Measurements from ENCODE around the gene CCDC15.
"Not testable (repeated sequence)": the region's sequence is repeated elsewhere in the genome, so short reads cannot be mapped to it uniquely, and the experiment has no call there.

Gene CCDC15

GRCh38 chr11:124942466-124943253 is 11.3 kb upstream of the CCDC15 start:
- no peak for DNase-seq (ENCODE audit: low spot score)

DNA sequence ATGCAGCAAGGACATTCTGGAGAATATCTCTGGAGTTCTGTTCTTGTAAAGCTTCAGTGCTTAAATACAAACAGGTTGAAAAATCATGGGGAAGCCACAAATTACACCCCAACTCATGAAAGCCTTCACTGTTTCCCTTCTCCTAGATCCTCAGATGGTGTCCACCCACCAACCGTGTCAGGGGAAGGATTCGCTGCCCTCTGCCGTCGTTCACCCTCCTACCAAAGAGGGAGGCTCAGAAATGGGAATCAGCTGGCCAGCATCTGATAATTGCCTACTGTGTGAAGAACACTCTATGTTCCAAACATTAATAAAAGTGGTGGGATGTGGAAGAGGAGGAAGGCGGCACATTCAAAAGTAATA is 10.8 kb upstream of the CCDC15 start:
- DNase-seq (ENCODE audit: low spot score): no peak

GRCh38 chr11:124943741-124944140 is 10.3 kb upstream of the CCDC15 start:
- no peak for DNase-seq (ENCODE audit: low spot score)

- DNase-seq (ENCODE audit: low spot score): no peak
Measured at GRCh38 chr11:124944565-124944964, 9.4 kb upstream of the CCDC15 start.

- no peak for DNase-seq (ENCODE audit: low spot score)
Measured at GRCh38 chr11:124945826-124946225, 8.2 kb upstream of the CCDC15 start.

- DNase-seq (ENCODE audit: low spot score): no peak
Measured at GRCh38 chr11:124946735-124947141, 7.3 kb upstream of the CCDC15 start.

DNA sequence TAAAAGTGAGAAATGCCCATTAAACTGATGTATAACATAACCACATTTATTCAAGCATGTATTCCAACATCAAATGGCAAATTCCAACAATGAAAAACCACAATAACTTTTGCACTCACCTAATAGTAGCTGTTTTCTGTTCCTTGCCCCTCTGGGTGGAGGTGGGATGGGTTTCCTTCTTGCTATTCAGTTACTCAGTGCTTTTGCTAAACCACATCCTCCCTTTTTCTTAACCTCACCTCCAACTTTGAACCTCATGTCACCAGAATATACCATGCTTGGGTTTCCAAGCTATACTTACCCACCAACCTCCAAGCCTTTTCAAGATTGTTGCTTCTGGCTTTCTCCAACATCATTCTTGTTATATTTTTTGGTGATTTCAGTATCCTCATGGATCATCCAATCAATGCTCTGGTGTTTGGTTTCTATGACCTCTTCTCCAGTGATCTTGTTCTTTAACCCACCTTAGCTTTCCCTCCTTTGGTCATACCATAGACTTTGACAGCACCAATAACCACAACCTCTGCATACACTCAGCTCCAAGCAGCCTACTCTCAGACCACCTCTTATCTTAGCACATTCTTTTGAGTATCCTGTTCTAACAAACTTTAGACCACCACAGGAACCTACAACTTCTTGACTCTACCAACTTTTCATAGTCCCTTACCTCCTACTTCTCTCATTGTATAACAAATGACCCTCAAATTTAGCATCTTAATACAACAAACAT is 3.2 kb upstream of the CCDC15 start:
- DNase-seq (ENCODE audit: low spot score): no peak

DNA sequence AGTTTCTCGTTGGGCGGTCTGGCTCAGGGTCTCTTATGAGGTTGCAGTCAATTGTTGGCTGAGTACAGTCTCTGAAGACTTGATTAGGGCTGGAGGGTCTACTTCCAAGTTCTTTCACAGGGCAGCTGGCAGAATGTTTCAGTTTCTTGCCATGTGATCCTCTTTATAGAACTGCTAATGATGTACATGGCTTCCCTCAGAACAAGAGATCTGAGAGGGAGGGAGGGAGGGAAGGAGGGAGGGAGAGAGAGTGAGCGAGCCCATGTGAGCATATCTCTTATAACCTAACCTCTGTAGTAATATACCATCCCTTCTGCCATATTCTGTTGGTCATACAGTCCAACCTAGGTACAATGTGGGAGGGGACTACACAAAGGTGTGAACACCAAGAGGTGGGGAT is 2.7 kb upstream of the CCDC15 start:
- DNase-seq (ENCODE audit: low spot score): no peak

DNA sequence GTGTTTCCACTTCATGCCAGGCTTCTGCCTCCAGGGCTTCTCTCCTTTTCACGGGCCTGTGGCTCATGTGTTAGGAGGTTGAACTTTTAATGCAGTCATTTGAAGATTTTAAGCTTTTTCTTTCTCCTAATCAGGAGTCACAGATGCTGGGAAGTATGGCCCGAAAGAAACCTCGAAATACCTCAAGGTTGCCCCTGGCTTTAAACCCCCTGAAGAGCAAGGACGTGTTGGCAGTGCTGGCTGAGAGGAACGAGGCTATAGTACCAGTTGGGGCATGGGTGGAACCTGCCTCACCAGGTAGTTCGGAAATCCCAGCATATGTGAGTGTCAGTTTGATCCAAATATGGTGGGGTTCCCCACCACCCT is 571 bp downstream of the CCDC15 start:
- no peak for DNase-seq (ENCODE audit: low spot score)

DNA sequence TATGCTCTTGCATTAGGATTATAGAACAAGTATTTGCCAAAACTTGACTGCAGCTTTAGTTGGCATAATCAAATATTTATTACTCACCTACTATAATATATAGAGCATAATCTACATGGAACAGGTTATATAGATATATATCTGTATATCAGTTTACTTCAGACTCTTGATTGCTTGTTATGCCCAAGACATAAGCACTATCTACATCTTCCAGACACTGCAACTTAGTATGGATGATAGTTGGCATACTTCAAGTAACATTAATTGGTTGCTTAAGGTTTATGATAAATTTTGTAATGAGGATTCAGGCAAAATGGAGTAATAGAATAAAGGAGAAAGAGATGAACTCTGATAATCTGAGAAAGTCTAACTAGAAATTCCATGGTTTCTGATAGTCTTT is 1.0 kb downstream of the CCDC15 start:
- peak; percentile 27 for DNase-seq (ENCODE audit: low spot score)

GRCh38 chr11:124961972-124962609 is 8.1 kb downstream of the CCDC15 start:
- peak; percentile 54 for DNase-seq (ENCODE audit: low spot score)

- not testable (repeated sequence) for DNase-seq (ENCODE audit: low spot score)
Measured at GRCh38 chr11:124968197-124968596, 14.2 kb downstream of the CCDC15 start.

- no peak for DNase-seq (ENCODE audit: low spot score)
Measured at GRCh38 chr11:124970925-124971324, 16.9 kb downstream of the CCDC15 start.

- no peak for DNase-seq (ENCODE audit: low spot score)
Measured at GRCh38 chr11:124971810-124972209, 17.8 kb downstream of the CCDC15 start.

GRCh38 chr11:124976531-124976930 is 22.5 kb downstream of the CCDC15 start:
- DNase-seq (ENCODE audit: low spot score): no peak

DNA sequence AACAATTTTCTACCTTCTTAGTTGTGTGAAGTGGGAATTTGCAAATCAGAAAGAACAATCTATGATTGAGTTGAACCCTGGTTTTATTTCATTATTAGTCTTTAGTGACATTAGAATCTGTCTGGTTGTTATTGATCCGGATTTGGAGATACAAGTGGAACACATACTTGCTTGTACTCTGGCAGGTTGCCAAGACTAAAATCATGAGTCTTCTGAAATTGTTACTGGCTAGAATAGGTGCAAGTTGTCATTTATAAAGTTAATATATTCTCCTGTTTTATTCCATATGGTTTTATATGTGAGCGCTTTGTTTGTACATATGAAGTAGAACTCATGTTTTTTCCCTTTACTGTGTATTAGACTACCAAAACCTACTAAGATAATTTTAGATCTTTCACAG is 23.0 kb downstream of the CCDC15 start:
- DNase-seq (ENCODE audit: low spot score): peak; percentile 7

DNA sequence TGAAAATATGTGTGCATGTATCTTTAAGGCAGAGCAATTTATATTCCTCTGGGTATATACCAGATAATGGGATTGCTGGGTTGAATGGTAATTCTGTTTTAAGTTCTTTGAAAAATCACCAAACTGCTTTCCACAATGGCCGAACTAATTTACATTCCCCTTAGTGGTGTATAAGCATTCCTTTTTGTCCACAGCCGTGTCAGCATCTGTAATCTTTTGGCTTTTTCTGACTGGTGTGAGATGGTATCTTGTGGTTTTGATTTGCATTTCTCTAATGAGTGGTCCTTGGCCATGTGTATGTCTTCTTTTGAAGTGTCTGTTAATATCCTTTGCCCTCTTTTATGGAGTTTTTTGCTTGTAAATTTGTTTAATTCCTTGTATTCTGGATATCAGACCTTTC is 24.3 kb downstream of the CCDC15 start:
- DNase-seq (ENCODE audit: low spot score): no peak

GRCh38 chr11:124982043-124982442 is 28.0 kb downstream of the CCDC15 start:
- no peak for DNase-seq (ENCODE audit: low spot score)

GRCh38 chr11:124983674-124984511 is 29.9 kb downstream of the CCDC15 start:
- no peak for DNase-seq (ENCODE audit: low spot score)

DNA sequence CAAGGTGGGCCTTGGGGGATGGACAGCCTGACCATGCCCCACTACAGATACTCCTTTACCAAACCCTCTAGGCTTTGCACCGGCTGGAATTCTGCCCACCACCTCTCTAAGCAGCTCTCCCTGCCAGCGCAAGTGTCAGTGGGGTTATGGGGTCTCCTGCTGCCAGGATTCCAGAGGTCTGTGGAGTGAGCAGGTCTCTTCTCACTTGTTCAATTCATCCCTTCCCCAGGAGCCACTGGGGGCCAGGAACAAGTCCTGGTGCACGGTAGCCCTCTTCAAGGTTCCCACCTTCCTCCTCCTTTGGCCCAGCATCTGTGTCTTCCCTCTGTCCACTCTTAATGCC is 30.5 kb downstream of the CCDC15 start:
- no peak for DNase-seq (ENCODE audit: low spot score)

- DNase-seq (ENCODE audit: low spot score): no peak
Measured at GRCh38 chr11:124987096-124987495, 33.1 kb downstream of the CCDC15 start.

DNA sequence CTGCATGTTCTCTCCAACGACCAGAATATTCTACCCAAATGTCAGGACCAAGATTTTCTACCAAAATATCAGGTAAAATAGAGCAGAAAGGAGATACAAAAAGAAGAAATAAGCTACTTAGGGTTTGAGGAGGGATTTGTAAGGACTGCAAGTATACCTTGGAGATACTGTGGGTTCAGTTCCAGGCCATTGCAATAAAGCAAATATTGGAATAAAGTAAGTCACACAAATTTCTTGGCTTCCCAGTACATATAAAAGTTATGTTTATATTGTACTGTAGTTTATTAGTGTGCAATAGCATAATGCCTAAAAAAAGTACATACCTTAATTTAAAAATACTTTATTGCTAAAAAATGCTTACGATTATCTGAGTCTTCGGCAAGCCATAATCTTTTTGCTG is 34.1 kb downstream of the CCDC15 start:
- no peak for DNase-seq (ENCODE audit: low spot score)

Measured in hematopoietic multipotent progenitor cell treated with erythropoietin and hydrocortisone succinate and interleukin-3 and kit ligand, for 15 days (in vitro differentiated cells).